Inferior parietal cortex (tissue), 1 donor: ENCODE data around the gene OR2H2.

Experiments
- DNase-seq: peaks from one replicate; pipeline ENCODE4 v3.0.0-alpha.2; 2016; ENCODE audit errors: extremely low spot score

The OR2H2 gene

DNA sequence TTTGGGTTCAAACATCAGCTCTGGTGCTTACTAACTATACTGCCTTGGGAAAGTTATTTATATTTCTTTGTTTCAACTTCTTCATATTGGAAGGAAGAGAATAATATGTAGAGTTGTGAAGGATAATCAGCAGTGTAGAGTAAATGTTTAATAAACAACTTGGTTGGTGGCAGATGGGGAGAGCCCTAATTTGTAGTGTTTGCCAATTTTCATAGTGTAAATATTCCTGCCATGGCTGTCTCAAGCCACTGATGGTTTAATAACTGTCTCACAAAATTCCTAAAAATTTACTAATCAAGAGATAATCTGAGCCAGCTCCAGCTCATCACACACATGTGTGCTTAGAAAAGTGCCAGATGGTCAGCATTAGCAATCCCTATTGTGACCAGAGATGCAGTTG, at the start of gene OR2H2:
TSS of gene OR2H2 (plus strand) at position 301 of the 400 bp plus-strand sequence. CDS start 2,824 bp downstream, outside the sequence.
- no peak for DNase-seq

DNA sequence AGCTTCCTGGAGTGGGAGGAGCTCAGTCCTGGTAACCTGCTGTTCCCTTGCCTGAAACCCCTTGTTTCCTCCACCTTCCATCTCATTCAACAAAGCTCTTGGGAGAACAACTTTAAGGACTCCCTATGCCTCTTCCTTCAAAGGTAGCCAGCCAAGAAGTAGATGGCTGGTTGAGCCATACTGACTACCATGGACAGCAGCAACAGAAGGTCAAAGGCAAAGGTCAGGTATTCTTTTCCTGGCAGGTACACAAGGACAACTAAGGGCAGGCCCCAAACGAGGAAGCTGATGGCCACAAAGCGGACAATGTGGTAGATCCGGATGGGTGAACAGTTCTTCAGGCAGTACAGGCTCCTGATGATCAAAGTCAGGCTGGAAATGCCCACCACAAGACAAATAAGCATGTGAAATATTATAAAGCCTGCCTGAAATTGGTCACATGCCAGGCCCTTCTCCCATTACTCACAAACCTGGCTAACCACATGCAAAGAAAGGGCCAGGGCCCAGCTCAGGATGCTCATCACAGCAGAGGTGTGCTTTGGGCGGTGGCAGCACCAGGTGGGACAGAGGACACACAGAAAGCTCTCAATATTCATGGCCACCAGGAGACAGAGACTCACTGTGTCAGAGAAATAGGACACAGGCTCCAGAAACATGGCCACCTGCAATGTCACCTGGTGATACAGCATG, 47.1 kb upstream of the OR2H2 start:
- no peak for DNase-seq

DNA sequence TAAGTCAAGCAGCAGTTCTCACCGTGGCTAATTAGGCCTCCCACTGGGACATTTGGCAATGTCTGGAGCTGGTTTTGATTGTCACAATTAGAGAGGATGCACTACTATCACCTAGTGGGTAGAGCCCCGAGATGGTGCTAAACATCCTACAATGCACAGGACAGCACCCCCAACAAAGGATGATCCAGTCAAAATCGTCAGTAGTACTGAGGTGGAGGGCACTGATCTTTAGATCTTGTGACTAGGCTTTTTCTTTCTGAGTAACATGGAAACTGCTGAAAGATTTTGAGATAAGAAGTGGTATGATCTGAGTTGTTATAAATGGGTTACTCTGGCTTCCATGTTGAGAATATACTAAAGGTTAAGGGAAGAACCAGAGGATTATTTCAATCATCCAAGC, 37.3 kb upstream of the OR2H2 start:
- DNase-seq: no peak

DNA sequence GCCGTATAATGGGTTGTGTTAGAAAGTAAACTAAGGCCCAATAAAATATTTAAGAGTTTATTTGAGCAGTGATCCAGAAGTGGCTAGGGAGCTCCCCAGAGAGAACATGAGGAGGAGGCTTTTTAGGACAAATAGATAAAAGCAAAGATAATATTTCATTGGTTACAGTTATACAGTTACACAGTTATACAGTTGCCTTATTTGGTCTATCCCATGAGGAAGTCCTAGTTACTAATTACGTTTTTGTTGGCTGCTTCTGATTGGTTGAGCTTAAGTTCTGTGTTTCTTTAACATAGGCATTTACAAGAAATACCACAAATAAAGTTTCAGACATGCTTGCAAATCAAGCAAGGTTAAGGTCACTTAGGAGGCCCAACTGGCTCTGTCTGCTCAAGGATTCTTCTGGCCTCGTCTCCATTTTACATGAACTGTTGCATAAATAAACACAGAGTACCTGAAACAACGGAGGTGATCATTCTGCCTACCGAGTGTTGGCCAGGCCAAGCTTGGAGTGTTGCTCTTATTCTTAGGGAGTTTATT, 32.3 kb upstream of the OR2H2 start:
- DNase-seq: peak; percentile 65

DNA sequence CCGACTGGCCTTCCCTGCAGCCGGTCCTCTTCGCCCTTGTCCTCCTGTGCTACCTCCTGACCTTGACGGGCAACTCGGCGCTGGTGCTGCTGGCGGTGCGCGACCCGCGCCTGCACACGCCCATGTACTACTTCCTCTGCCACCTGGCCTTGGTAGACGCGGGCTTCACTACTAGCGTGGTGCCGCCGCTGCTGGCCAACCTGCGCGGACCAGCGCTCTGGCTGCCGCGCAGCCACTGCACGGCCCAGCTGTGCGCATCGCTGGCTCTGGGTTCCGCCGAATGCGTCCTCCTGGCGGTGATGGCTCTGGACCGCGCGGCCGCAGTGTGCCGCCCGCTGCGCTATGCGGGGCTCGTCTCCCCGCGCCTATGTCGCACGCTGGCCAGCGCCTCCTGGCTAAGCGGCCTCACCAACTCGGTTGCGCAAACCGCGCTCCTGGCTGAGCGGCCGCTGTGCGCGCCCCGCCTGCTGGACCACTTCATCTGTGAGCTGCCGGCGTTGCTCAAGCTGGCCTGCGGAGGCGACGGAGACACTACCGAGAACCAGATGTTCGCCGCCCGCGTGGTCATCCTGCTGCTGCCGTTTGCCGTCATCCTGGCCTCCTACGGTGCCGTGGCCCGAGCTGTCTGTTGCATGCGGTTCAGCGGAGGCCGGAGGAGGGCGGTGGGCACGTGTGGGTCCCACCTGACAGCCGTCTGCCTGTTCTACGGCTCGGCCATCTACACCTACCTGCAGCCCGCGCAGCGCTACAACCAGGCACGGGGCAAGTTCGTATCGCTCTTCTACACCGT, 31.5 kb upstream of the OR2H2 start:
- peak; percentile 2 for DNase-seq

DNA sequence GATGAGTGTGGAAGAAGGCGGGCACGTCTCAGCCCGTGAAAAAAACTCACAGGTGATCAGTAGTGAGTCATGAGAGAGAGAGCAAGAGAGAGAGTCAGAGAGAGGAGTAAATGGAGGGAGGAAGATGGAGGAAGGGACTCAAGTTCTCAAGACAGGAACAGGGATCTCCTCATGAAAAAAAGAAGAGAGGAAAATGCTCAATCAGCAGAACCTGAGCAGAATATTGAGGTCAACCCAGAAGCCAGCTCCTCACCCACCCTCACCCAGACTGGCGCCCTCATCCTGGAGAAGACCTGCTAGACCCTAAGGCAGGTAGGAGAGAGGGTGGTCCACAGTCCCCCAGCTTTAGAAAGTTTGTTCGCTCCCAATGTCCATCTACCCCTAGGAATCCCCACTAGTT, 30.2 kb upstream of the OR2H2 start:
- no peak for DNase-seq

DNA sequence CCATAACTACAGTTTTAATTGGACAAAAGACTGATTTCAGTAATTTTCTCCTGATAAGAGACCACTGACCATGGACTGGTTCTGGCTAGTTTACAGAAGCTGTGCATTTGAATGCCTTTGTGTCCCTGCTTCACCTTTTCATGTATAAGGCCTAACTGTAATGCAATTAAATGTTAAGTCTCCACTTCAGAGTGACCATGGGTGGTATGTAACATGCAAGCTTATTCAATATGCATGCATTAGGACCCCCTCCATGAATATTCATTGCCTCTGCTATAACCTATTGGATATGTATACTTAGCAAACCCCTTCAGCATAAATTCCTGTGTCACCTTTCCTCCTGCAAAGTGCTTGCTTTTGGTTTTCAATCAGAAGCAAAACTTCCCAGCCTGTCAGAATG, 27.6 kb upstream of the OR2H2 start:
- DNase-seq: no peak

DNA sequence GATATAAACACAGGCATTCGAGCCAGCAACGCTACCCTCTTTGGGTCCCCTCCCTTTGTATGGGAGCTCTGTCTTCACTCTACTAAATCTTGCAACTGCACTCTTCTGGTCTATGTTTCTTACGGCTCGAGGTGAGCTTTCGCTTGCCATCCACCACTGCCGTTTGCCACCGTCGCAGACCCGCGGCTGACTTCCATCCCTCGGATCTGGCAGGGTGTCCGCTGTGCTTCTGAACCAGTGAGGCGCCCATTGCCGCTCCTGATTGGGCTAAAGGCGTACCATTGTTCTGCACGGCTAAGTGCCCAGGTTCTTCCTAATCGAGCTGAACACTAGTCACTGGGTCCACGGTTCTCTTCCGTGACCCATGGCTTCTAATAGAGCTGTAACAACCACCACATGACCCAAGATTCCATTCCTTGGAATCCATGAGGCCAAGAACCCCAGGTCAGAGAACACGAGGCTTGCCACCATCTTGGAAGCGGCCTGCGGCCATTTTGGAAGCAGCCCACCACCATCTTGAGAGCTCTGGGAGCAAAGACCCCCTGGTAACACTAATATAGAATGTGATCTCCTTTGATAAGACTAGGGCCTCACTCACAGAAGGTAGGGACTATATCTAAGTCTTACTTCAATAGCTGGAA, 26.4 kb upstream of the OR2H2 start:
- DNase-seq: no peak

DNA sequence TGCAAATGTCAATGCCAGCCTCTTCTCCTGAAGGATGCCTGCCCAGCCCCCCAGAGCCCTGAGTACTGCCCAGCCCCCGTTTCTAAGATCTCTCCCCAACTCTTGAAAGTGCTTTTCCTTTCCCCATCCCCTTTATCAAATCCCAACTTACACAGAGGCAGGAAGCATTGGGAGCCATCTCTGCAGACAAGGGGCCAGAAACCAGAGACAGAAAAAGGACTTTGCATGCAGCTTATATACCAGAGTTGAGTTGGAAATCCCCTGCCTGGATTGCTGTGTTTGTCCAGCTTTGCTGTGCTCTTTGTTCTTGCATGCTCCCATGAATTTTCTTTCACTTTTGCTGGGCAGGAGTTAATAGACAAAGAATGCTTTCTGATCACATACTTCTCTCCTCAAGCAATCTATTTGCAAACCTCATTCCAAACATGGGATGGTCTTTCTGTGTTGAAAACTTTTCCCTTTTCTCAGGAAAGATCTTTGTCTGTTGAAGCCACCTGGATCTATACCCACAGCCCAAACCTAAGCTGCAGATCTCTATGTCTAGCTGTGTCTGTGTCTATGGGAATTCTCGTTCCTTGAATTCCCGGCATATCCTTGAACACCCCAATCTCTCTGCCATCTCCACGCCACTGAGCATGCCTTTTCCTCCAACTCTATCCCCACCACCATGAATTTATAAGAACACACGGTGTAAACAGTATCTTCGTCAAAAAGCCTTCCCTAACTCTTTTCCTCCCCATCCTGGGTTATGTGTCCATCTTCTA, 25.2 kb upstream of the OR2H2 start, which contains the start of gene UBD:
TSS of gene UBD (minus strand) at position 209 of the 764 bp plus-strand sequence. CDS start at position 178, 31 bp downstream.
- DNase-seq: no peak

DNA sequence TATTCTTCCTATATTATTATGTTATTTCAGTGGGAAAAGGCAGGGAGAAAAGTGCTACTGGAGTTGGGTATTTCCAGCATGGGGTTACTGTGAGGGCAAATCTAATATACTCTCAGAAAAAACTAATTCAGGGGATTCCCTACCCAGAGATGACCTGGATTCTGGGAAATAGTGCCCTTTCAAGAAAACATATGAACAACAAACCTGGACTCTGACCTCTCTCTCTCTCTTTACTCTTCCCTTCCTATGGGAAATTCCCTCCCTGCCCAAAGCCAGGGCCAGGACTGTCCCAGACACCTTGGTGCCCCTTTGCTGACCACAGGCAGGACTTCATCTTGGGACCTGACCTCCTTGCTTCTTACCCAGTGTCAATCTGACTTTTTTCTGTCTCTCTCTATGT, 23.8 kb upstream of the OR2H2 start:
- no peak for DNase-seq

DNA sequence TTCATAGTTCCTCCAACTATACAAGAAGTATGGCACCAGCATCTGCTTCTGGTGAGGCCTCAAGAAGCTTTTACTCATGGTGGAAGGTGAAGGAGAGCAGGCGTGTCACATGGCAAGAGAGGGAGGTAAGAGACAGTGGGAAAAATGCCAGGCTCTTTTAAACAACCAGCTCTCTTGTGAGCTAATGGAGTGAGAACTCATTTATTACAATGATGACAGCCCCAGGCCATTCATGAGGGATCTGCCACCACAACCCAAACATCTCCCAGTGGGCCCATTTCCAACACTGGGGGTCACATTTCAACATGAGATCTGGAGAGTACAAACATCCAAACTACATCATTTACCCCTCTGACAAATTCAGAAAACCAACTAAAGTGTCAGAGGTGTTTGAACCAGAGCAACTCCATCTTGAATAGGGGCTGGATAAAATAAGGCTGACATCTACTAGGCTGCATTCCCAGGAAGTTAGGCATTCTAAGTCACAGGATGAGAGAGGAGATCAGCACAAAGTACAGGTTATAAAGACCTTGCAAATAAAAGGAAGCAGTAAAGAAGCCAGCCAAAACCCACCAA, 23.2 kb upstream of the OR2H2 start:
- DNase-seq: no peak

DNA sequence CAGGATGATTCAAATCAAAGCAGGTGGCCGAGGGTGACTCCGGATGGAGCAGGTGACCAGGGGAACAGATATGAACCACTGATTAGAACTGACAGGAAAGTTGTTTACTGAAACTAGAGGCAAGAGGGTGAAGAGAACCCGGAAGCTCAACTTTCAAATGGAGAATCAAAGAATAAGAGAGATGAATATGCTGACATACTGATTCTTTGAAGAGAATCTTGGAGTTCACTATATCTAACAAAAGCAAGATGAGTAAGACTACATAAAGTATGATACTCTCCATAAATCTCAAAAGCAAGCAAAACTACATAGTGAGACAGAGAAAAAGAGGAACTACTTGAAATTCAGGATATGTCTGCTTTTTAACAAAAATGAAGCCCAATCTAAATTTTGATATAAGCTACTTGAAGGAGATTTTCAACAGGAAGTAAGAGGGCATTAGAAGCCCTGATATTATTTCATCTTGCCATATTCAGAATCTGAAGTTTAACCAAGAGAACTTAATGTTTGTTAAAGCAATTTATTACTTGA, 21.4 kb upstream of the OR2H2 start:
- no peak for DNase-seq

DNA sequence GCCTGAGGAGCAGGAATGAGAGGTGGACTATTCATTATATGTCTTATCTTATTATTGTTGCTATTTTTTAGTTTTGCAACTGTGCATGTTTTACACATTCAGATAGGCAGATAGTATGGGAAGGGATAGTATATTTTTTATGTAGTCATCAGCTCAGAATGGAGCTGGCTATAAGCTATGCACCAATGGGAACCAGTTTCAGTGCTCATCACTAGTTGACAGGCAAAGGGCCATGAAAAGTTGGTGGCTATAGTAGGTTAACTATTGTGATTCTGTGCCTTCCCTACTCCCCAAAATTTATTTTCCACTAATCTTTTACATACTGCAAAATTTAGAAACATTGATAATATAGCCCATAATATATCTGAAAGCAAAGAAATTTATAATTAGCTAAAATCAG, 20.0 kb upstream of the OR2H2 start:
- no peak for DNase-seq

DNA sequence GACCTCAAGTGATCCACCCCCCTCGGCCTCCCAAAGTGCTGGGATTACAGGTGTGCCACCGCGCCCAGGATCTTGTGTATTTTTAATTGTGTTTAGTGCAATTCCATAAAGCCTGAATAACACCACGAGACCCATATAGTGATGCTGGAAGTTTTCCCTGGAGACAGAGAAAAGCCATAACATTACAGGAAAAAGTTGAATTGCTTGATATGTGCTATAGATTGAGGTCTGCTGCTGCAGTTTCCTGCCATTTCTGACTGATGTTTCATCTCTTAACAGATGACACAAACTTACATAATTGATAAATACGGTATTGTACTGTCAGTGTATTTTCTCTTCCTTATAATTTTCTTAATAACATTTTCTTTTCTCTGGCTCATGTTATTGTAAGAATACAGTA, 18.1 kb upstream of the OR2H2 start:
- no peak for DNase-seq

DNA sequence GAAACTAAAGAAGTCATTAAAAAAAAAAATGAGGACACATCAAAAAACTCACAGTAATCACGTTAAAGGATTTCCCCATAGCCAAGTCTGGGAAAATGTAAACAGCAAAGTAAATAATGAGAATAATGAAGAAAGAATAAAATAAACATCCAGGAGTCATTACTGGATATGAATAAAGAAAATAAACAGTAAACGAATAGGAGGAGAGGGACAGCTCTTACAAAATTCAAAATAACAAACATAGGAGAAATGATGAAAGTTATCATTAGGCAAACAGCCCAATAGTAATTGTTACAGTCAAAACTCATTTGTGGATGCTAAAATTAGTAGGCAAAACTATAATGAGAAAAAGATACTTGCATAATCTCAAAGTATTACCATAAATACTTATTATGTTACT, 17.4 kb upstream of the OR2H2 start:
- DNase-seq: no peak

DNA sequence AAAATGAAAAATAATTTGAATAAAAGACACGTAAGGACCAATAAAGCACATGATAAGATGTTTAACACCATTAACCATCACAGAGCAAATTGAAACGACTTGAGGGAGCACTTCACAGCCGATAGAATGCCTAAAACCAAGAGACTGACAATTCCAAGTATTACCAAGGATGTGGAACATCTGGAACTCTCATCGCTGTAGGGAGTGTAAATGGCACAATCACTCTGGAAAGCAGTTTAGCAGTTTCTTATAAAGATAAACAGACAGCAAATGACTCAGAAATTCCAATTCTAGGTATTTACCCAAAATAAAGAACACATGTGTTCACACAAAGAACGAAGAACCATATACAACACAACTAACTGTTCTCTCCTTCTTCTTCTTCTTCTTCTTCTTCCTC, 16.9 kb upstream of the OR2H2 start:
- DNase-seq: no peak

DNA sequence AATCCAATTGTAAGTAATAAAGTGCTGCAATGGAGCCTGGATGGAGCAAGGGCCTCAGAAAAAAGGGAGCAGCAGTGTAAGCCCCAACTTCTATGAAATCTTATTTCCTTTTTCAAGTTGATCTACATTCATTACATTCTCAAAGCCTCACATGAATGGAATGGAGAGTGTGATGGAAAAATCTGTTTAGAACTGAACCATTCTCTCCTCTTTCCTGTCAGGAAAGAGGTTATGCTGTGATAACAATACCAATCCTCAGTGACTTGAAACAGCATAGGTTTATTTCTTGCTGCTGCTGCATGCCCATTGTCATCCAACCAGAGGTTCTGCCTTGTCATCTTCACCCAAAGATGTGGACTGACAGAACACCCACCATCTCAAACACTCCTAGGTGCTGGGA, 8.9 kb upstream of the OR2H2 start:
- DNase-seq: no peak

DNA sequence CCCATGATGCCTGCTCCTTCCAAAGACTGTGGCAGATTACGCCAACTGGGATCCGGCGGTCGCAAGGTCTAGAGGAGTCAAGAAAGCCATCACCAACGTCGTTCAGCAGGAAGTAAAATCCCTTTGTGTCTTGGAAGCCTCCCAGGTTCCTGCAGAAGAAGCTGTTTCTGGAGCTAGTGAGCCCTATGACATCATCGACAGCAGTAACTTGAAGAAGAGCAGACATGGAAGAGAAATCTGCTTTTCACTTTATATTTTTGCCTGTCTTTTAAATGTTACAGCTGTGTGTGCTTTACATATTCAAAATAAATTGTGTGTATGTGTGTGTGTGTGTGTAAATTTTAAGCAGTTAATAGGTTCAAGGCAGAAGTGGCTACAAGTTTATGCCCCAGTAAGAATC, 7.4 kb upstream of the OR2H2 start:
- DNase-seq: no peak

DNA sequence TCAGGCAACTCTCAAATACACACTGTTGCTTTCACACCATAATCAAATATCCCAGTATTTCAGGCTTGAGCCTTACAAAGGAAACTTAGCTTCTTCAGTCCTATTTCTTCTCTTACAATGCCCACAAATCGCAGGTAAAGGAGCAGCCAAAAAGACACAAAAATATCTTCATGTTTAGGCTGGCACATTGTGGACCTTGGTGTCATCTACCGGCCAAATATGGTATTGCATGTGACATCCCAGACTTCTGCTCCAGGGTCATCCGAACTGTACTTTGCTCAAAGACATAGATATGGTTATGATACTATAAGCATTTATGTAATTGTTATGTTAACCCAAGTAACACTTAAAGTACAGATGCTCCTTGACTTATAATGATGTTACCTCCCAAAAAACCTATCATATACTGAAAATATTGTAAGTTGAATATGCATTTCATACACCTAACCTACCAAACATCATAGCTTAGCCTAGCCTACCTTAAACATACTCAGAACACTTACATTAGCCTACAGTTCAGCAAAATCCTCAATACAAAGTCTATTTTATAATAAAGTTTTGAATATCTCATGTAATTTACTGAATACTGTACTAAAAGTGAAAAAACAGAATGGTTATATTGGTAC, 4.6 kb downstream of the OR2H2 start:
- peak; percentile 73 for DNase-seq

DNA sequence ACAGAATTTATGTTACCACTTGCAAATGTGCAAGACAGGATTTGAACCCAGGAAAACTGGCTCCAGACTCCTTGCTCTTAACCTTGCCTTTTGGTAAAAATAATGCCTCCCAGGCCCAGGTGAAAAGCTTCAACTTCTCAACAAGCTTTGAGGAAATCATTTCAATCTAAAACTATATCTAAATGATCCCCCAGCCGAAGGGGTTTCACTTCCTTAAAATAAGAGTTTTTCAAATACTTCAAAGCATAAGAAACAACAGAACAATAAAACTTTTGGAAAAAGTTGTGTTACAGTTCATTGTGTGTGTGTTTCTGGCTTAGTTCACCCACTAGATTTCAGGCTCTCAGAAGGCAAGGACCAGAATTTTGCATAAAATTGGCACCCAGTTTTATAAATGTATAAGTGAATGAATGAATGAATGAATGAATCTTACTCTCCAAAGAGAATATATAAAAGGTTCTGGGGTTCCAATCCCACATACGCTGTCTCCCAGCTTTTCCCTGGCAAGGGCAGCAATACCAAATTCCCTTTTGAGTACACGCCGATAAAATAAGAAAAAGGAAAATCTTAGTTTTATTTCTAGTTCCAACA, 5.4 kb downstream of the OR2H2 start:
- no peak for DNase-seq
